Measurements from ENCODE around the gene RAET1L.
"Not testable (repeated sequence)": the region's sequence is repeated elsewhere in the genome, so short reads cannot be mapped to it uniquely, and the experiment has no call there.

DNA sequence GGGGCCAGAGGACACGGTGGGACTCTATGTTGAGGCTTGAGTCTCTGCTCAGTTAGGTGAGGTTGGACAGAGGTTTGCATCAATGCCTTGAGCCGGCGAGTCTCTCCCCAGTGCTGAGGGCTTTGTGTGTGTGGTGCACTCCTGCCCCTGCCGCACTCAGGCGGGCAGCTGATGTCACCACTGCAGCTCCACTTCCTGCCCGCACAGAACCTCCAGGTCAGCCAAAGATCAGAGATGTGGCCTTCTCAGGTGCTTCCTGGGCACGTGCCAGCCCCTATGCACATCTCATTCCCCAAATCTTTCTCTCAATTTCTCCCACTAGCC, 33.9 kb downstream of the RAET1L start:
- TF ChIP-seq, protein P1, sequence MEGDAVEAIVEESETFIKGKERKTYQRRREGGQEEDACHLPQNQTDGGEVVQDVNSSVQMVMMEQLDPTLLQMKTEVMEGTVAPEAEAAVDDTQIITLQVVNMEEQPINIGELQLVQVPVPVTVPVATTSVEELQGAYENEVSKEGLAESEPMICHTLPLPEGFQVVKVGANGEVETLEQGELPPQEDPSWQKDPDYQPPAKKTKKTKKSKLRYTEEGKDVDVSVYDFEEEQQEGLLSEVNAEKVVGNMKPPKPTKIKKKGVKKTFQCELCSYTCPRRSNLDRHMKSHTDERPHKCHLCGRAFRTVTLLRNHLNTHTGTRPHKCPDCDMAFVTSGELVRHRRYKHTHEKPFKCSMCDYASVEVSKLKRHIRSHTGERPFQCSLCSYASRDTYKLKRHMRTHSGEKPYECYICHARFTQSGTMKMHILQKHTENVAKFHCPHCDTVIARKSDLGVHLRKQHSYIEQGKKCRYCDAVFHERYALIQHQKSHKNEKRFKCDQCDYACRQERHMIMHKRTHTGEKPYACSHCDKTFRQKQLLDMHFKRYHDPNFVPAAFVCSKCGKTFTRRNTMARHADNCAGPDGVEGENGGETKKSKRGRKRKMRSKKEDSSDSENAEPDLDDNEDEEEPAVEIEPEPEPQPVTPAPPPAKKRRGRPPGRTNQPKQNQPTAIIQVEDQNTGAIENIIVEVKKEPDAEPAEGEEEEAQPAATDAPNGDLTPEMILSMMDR (IDR thresholded peaks at IDR 0.05): not testable (repeated sequence)
- TF ChIP-seq EP300, POLR2A (IDR thresholded peaks at IDR 0.05): not testable (repeated sequence)
